Measurements from ENCODE around the gene ZNF248. TPM values are rescaled to one million over a fixed set of nuclear protein-coding genes. Genes with fewer than 3 reads are reported as not detected.
A peak's percentile ranks its signal among the peaks of the same experiment; 100 is the strongest.
"Not testable (repeated sequence)": the region's sequence is repeated elsewhere in the genome, so short reads cannot be mapped to it uniquely, and the experiment has no call there.

The ZNF248 gene
- total and polyA plus RNA-seq, 8 donors, result 12.0 to 45.2 (median 40.0) TPM

GRCh38 chr10:37868796-37869195 lies 11.4 kb upstream of the ZNF248 start:
- H3K27ac ChIP-seq, result no peak overlapping the region
- ATAC-seq (no peak), DNase-seq (no peak)
- H3K9me3 ChIP-seq, result no peaks in the 10 kb centered on the region
- no peaks in the 10 kb centered on the region for H3K4me1 ChIP-seq
- H3K4me3 ChIP-seq, result no peak overlapping the region
- H3K27me3 ChIP-seq, result no peaks in the 10 kb centered on the region
- intact Hi-C loops (cut with DNase I), result no loop called here
- TF ChIP-seq, protein P1, sequence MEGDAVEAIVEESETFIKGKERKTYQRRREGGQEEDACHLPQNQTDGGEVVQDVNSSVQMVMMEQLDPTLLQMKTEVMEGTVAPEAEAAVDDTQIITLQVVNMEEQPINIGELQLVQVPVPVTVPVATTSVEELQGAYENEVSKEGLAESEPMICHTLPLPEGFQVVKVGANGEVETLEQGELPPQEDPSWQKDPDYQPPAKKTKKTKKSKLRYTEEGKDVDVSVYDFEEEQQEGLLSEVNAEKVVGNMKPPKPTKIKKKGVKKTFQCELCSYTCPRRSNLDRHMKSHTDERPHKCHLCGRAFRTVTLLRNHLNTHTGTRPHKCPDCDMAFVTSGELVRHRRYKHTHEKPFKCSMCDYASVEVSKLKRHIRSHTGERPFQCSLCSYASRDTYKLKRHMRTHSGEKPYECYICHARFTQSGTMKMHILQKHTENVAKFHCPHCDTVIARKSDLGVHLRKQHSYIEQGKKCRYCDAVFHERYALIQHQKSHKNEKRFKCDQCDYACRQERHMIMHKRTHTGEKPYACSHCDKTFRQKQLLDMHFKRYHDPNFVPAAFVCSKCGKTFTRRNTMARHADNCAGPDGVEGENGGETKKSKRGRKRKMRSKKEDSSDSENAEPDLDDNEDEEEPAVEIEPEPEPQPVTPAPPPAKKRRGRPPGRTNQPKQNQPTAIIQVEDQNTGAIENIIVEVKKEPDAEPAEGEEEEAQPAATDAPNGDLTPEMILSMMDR (IDR thresholded peaks at IDR 0.05), result no peak
- no peaks in the 10 kb centered on the region for H3K36me3 ChIP-seq

DNA sequence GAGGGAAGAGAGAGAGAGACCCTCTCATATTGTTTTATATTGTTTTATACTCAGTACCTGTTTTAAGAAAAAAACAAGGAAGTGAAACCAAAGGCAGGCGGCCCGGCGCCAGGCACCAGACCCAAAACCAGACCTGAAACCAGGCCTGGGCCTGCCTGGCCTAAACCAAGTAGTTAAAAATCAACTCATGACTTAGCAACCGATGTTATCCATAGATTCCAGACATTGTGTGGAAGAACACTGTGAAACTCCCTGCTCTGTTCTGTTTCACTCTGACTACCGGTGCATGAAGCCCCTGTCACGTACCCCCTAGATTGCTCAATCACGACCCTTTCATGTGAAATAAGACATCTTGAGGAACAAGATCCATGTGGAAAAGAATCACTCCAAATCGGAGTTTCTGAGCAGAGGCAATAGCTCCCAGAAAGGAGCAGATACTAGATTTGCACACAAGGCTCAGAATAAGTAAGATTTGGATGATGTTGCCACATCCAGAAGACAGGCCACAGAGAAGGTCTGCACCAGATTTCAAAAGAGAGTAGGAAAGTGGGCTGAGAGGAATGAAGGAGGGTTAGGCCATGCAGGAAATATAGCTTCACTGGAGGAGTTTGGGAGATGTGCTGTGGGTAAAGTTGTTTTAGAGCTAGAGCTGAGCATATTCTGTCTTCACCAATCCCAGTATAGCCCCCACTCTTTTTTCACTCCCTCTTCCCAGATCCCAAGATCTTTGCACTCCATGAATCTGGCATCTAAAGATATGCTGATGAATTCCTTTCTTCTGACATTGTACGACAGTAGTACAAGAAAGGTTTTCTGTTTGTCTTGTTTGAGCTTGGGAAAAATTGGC lies 8.8 kb upstream of the ZNF248 start:
- Histone ChIP-seq H3K9me3 (no peaks in the 10 kb centered on the region), H3K27ac (no peak overlapping the region), H3K4me1 (no peaks in the 10 kb centered on the region), H3K27me3 (no peaks in the 10 kb centered on the region), H3K36me3 (no peaks in the 10 kb centered on the region), H3K4me3 (no peak overlapping the region)
- intact Hi-C loops (cut with DNase I), result no loop called here
- DNase-seq, result no peak
- TF ChIP-seq, protein P1 (IDR thresholded peaks at IDR 0.05), result no peak
- no peak for ATAC-seq

DNA sequence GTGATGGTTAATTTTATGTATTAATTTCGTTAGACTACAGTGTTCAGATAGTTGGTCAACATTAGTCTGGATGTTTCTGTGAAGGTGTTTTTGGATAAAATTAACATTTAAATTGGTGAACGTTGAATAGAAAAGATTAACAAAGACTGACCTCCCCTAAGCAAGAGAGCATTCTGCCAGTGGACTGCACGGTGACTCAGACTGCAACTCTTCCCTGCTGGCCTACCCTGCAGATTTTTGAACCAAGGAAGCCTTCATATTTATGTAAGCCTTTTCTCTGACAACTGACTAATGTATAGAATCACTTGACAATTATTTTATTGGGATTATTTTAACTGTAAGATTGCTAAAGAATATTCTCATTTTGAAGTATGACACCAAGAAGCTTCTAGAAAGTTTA lies 7.9 kb upstream of the ZNF248 start:
- TF ChIP-seq, protein P1 (IDR thresholded peaks at IDR 0.05), result no peak
- Histone ChIP-seq H3K4me3 (no peak overlapping the region), H3K36me3 (no peaks in the 10 kb centered on the region), H3K27me3 (no peaks in the 10 kb centered on the region), H3K4me1 (no peaks in the 10 kb centered on the region), H3K9me3 (no peaks in the 10 kb centered on the region), H3K27ac (no peak overlapping the region)
- no peak for DNase-seq
- intact Hi-C loops (cut with DNase I), result no loop called here
- no peak for ATAC-seq

DNA sequence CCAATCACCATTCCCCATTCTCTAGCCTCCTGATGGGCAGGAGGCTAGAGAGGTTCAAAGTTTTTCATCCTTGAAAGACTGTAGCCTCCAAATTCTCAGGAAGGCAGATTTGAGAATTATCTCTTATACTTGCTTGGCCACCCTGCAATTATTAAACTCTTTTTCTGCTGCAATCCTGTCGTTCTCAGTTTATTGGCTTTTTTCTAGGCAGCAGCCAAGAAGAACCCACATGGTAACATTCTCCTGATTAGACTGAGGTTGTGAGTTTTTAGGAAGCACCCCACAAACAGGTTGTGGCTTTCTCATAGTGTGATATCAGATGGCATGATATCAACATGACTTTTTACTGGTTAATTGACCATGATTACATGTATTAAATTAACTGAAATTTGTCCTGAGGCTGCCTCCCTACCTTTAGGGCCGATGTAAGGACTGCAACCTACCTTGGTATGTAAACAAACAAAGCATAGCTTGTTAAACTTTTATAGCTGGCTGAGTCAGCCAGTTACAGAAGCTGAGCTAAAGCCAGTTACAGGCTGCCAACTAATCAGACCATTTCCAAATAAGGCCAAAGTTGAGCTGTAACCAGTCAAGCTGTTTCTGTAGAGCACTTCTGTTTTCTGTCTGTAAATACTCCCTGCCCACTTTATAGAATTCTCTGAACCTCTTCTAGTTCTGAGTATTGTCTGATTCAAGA lies 3.2 kb upstream of the ZNF248 start:
- Histone ChIP-seq H3K36me3 (no peaks in the 10 kb centered on the region), H3K4me3 (no peak overlapping the region), H3K27me3 (no peaks in the 10 kb centered on the region), H3K9me3 (no peaks in the 10 kb centered on the region), H3K27ac (peak overlapping the region in 1 of 2 donors; percentile 37), H3K4me1 (peaks cover 0 to 19% of the 10 kb centered on the region in 2 donors)
- intact Hi-C loops (cut with DNase I), result no loop called here
- DNase-seq (peak in 1 of 4 donors; percentile 56), ATAC-seq (peak; percentile 40)
- TF ChIP-seq, protein P1 (IDR thresholded peaks at IDR 0.05), result no peak

DNA sequence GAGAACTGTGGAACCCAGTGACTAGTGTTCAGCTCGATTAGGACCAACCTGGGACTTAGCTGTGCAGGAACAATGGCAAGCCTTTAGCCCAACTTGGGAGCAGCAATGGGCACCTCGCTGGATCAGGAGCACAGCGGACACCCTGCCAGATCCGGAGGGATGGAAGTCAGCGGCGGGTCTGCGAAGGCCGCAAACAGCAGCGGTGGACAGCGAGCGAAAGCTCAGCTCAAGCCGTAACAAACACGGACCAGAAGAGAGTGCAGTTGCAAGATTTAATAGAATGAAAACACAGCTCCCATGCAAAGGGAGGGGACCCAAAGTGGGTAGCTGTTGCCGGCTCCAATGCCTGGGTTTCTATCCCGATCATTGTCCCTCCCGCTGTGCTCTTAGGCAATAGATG lies 1.9 kb upstream of the ZNF248 start:
- H3K9me3 ChIP-seq; intact Hi-C loops (cut with DNase I); H3K27ac ChIP-seq; H3K27me3 ChIP-seq; ATAC-seq; H3K4me3 ChIP-seq; H3K36me3 ChIP-seq: not testable (repeated sequence)
- DNase-seq, result peak in 1 of 4 donors; percentile 68
- peaks cover 0 to 31% of the 10 kb centered on the region in 2 donors for H3K4me1 ChIP-seq

Measured in left lung (tissue), 10 donors.